AG09309 (cell line): Measurements from ENCODE around the gene DSG2.

Source experiments
- DNase-seq: peaks from one replicate; pipeline ENCODE4 v3.0.0-alpha.2; 2010; ENCODE audit warnings: low read depth
- H3K4me3 ChIP-seq: 2 replicates; pipeline ENCODE4 v1.5.1; 2011; ENCODE audit warnings: mild to moderate bottlenecking, low read depth, low read length, moderate library complexity; ENCODE audit not compliant: control insufficient read depth
- CTCF ChIP-seq: IDR thresholded peaks from 2 replicates; pipeline ENCODE4 v1.5.1; 2011; ENCODE audit warnings: mild to moderate bottlenecking, low read depth, low read length, inconsistent platforms; ENCODE audit not compliant: insufficient read depth, control insufficient read depth; ENCODE audit errors: missing control alignments

Gene DSG2

GRCh38 chr18:31526374-31526773 is 28.4 kb downstream of the DSG2 start:
- H3K4me3 ChIP-seq, result no peak overlapping the region
- TF ChIP-seq CTCF, result no peak
- no peak for DNase-seq

GRCh38 chr18:31533236-31533635 is 35.3 kb downstream of the DSG2 start:
- no peak for TF ChIP-seq CTCF
- no peak for DNase-seq
- H3K4me3 ChIP-seq, result no peak overlapping the region

GRCh38 chr18:31538837-31539236 is 40.9 kb downstream of the DSG2 start:
- TF ChIP-seq CTCF, result no peak
- H3K4me3 ChIP-seq, result no peak overlapping the region
- no peak for DNase-seq

- TF ChIP-seq CTCF, result no peak
- no peak for DNase-seq
- H3K4me3 ChIP-seq, result no peak overlapping the region
These were observed 48.5 kb downstream of the DSG2 start for GRCh38 chr18:31546476-31546875.

GRCh38 chr18:31548853-31549252 is 50.9 kb downstream of the DSG2 start:
- DNase-seq, result no peak
- no peak overlapping the region for H3K4me3 ChIP-seq
- TF ChIP-seq CTCF, result no peak

- no peak for TF ChIP-seq CTCF
- no peak overlapping the region for H3K4me3 ChIP-seq
- no peak for DNase-seq
These were observed 51.4 kb downstream of the DSG2 start for GRCh38 chr18:31549416-31549815.

GRCh38 chr18:31551883-31552282 is 53.9 kb downstream of the DSG2 start:
- H3K4me3 ChIP-seq, result no peak overlapping the region
- TF ChIP-seq CTCF, result no peak

More at GRCh38 chr18:31551883-31552282, 53.9 kb downstream of the DSG2 start:
- no peak for DNase-seq
